Measurements from ENCODE around the gene PDE9A.

PDE9A gene

DNA sequence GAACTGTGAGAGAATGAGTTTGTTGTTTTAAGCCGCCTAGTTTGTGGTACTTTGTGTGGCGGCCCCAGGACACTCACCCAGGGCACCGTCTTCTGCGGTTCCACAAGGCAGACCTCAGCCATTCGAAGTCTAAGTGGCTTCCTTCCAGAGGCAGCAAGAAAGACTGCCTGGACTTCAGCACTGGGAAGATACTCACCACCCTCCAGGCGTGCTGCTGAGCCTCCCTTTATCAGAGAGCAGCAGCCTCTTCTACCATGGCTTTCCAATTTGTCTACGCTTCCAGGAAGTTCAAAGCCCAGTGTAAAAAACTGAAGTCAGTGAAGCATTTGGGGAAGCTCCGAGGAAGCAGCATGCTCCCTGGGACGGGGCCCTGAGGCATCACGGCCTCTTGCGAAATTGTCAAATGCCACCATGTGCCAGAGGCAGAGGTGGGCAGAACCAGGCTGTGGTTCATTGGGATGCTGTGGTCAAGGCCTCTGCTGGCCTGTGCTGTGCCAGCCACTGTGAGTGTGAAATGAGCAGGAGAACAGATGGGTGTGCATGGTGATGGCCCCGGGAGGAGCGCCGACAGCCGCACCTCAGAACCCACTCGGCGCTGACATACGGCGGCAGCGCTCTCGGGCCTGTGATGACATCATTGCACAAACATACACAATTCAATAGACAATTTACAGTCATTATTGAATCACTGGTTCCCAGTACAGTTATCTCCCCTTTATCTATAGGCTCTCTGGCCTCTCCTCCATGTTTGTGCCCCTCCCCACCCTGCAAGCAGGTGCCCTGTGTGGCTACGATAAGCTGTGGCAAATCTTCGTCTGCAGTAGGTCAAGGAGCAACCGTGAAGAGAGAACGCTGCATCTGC lies 110.4 kb downstream of the PDE9A start:
- ChIA-PET CTCF (no interaction called here), POLR2A (no interaction called here)
- TF ChIP-seq CTCF (IDR thresholded peaks at IDR 0.05; ENCODE audit: control extremely low read depth, extremely low read depth, low read depth, missing control alignments), result no peak
- DNase-seq (ENCODE audit: extremely low spot score), result no peak

- no peak for DNase-seq (ENCODE audit: extremely low spot score)
- ChIA-PET POLR2A (no interaction called here), CTCF (no interaction called here)
- no peak for TF ChIP-seq CTCF (IDR thresholded peaks at IDR 0.05; ENCODE audit: control extremely low read depth, extremely low read depth, low read depth, missing control alignments)
Measured at GRCh38 chr21:42764443-42764760, 111.0 kb downstream of the PDE9A start.

GRCh38 chr21:42764883-42765282 lies 111.5 kb downstream of the PDE9A start:
- no peak for DNase-seq (ENCODE audit: extremely low spot score)
- ChIA-PET POLR2A (no interaction called here), CTCF (no interaction called here)
- no peak for TF ChIP-seq CTCF (IDR thresholded peaks at IDR 0.05; ENCODE audit: control extremely low read depth, extremely low read depth, low read depth, missing control alignments)

DNA sequence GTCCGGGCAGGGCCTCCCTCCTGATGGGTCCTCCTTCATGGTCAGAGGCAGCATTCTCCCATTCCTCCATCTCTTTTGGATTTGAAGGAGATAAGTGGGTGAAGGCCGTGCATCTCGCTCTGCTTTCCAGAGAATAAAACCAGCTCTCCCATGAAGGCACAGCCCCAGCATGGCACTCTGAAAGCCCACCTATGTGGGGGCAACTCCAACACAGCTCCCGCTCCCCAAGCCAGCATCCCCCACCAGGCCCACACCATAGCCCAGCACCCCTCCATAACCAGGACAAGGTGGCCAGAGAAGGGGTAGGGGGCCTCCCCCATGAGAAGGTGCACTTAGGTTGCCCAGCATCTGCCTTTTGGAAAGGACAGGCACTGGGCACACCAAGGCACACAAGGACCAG lies 112.2 kb downstream of the PDE9A start:
- DNase-seq (ENCODE audit: extremely low spot score), result no peak
- TF ChIP-seq CTCF (IDR thresholded peaks at IDR 0.05; ENCODE audit: control extremely low read depth, extremely low read depth, low read depth, missing control alignments), result no peak
- POLR2A ChIA-PET, result no interaction called here
- CTCF ChIA-PET, result no interaction called here

GRCh38 chr21:42766739-42767560 lies 113.5 kb downstream of the PDE9A start:
- no peak for TF ChIP-seq CTCF (IDR thresholded peaks at IDR 0.05; ENCODE audit: control extremely low read depth, extremely low read depth, low read depth, missing control alignments)
- ChIA-PET CTCF (no interaction called here), POLR2A (no interaction called here)
- DNase-seq (ENCODE audit: extremely low spot score), result no peak

DNA sequence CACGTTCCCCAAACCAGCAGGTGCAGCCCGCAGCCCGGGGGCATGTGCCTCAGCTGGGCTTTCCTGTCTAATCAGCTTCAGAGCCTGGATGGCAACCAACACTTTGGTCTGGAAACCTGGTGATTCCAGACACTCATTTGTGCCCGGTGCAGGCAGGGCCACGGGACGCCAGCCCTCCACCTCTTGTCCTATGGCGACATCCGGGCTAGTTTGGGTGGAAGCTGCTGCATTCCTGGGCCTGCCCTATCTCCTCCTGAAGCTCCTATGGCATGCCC lies 114.1 kb downstream of the PDE9A start:
- no peak for DNase-seq (ENCODE audit: extremely low spot score)
- ChIA-PET POLR2A (no interaction called here), CTCF (interaction anchor here (0.6 kb wide), 1 partner anchor 21 kb away, joined by 3 read pairs; no protein-coding TSS in a partner anchor)
- TF ChIP-seq CTCF (IDR thresholded peaks at IDR 0.05; ENCODE audit: control extremely low read depth, extremely low read depth, low read depth, missing control alignments), result no peak
